NCI-H2227 (cell line): ENCODE data around the gene SMURF1.

Experiments used
- DNase-seq: peaks from one replicate; lab custom pipeline; 2025; ENCODE audit not compliant: unreplicated experiment; lab: John Stamatoyannopoulos, UW

Gene SMURF1

GRCh38 chr7:99030951-99031350, 113.0 kb downstream of the SMURF1 start:
- no peak for DNase-seq

- no peak for DNase-seq
Observed at GRCh38 chr7:99030457-99030856, 113.5 kb downstream of the SMURF1 start.

- no peak for DNase-seq
Observed at GRCh38 chr7:99029466-99030435, 114.2 kb downstream of the SMURF1 start.

GRCh38 chr7:99028261-99028973, 115.5 kb downstream of the SMURF1 start:
- no peak for DNase-seq

GRCh38 chr7:99027841-99028240, 116.1 kb downstream of the SMURF1 start:
- DNase-seq: no peak

GRCh38 chr7:99027241-99027640, 116.7 kb downstream of the SMURF1 start:
- no peak for DNase-seq

GRCh38 chr7:99024066-99024465, 119.8 kb downstream of the SMURF1 start:
- DNase-seq: no peak

GRCh38 chr7:99021941-99022560, 121.9 kb downstream of the SMURF1 start:
- DNase-seq: no peak

GRCh38 chr7:99020413-99020715, 123.5 kb downstream of the SMURF1 start:
- no peak for DNase-seq

GRCh38 chr7:99019523-99020412, 124.1 kb downstream of the SMURF1 start:
- DNase-seq: no peak

- DNase-seq: no peak
Observed at GRCh38 chr7:99016196-99016595, 127.7 kb downstream of the SMURF1 start.

GRCh38 chr7:99014113-99014985, 129.6 kb downstream of the SMURF1 start:
- no peak for DNase-seq

- no peak for DNase-seq
Observed at GRCh38 chr7:99013266-99014112, 130.4 kb downstream of the SMURF1 start.

- no peak for DNase-seq
Observed at GRCh38 chr7:99012722-99013121, 131.2 kb downstream of the SMURF1 start.

GRCh38 chr7:99011706-99012404, 132.1 kb downstream of the SMURF1 start:
- no peak for DNase-seq

GRCh38 chr7:99011341-99011705, 132.6 kb downstream of the SMURF1 start:
- DNase-seq: no peak

GRCh38 chr7:99010281-99010680, 133.6 kb downstream of the SMURF1 start:
- DNase-seq: no peak

- no peak for DNase-seq
Observed at GRCh38 chr7:99008921-99009530, 134.9 kb downstream of the SMURF1 start.
